Keratinocyte (primary cell): ENCODE data around the gene ADAMTS7.

ENCODE experiments used
- CTCF ChIP-seq, 3 experiments: IDR thresholded peaks in 1 of 3; conservative IDR thresholded peaks in 1 of 3; optimal IDR thresholded peaks in 1 of 3; 2 replicates in 2 of 3; 3 replicates in 1 of 3; pipeline versions ENCODE3 to v1.5.1; 2011; ENCODE audit warnings: low read length in 3 of 3, mild to moderate bottlenecking in 3 of 3, moderate library complexity in 2 of 3, control low read depth in 1 of 3, inconsistent platforms in 1 of 3; ENCODE audit not compliant: insufficient read depth in 2 of 3; ENCODE audit errors: extremely low read depth in 1 of 3
- EZH2 ChIP-seq: IDR thresholded peaks from one replicate; pipeline ENCODE4 v1.6.1; 2012; ENCODE audit warnings: inconsistent platforms, mild to moderate bottlenecking, low read length, moderate library complexity

GRCh38 chr15:78789615-78790014 is 21.6 kb downstream of the ADAMTS7 start:
- no peak for TF ChIP-seq CTCF (optimal IDR thresholded peaks at IDR 0.05 in 1 of 3, IDR thresholded peaks at IDR 0.05 in 1 of 3, conservative IDR thresholded peaks at IDR 0.05 in 1 of 3; ENCODE audit: extremely low read depth in 1 of 3, insufficient read depth in 2 of 3, low read length in 3 of 3)
- no peak for TF ChIP-seq EZH2
